Superior temporal gyrus (tissue), 1 donor: ENCODE results near the gene ELOVL1.

Experiments used
- DNase-seq: peaks from one replicate; pipeline ENCODE4 v3.0.0-alpha.2; 2016; ENCODE audit errors: extremely low spot score

Gene ELOVL1

GRCh38 chr1:43358121-43358745 lies 9.6 kb downstream of the ELOVL1 start:
- DNase-seq = peak; percentile 60

GRCh38 chr1:43357251-43357650 lies 10.6 kb downstream of the ELOVL1 start:
- DNase-seq = no peak

- no peak for DNase-seq
Measured at GRCh38 chr1:43354936-43355335, 12.9 kb downstream of the ELOVL1 start.

- DNase-seq = no peak
Measured at GRCh38 chr1:43354471-43354870, 13.3 kb downstream of the ELOVL1 start.

GRCh38 chr1:43352881-43353280 lies 14.9 kb downstream of the ELOVL1 start:
- no peak for DNase-seq

GRCh38 chr1:43352351-43352705 lies 15.5 kb downstream of the ELOVL1 start:
- DNase-seq = no peak

GRCh38 chr1:43351421-43352350 lies 16.1 kb downstream of the ELOVL1 start:
- DNase-seq = no peak

GRCh38 chr1:43350976-43351375 lies 16.8 kb downstream of the ELOVL1 start:
- DNase-seq = no peak

- DNase-seq = peak; percentile 47
Measured at GRCh38 chr1:43349594-43350306, 18.1 kb downstream of the ELOVL1 start.

GRCh38 chr1:43348809-43349593 lies 18.8 kb downstream of the ELOVL1 start:
- peak; percentile 35 for DNase-seq

GRCh38 chr1:43348343-43348808 lies 19.4 kb downstream of the ELOVL1 start:
- DNase-seq = peak; percentile 26

- no peak for DNase-seq
Measured at GRCh38 chr1:43346636-43347035, 21.2 kb downstream of the ELOVL1 start.

- no peak for DNase-seq
Measured at GRCh38 chr1:43345120-43345519, 22.7 kb downstream of the ELOVL1 start.

- DNase-seq = no peak
Measured at GRCh38 chr1:43344267-43344850, 23.5 kb downstream of the ELOVL1 start.

GRCh38 chr1:43340559-43340958 lies 27.3 kb downstream of the ELOVL1 start:
- no peak for DNase-seq

GRCh38 chr1:43339584-43340232 lies 28.1 kb downstream of the ELOVL1 start:
- DNase-seq = no peak

GRCh38 chr1:43338001-43338400 lies 29.8 kb downstream of the ELOVL1 start:
- DNase-seq = no peak

- DNase-seq = no peak
Measured at GRCh38 chr1:43337588-43337987, 30.2 kb downstream of the ELOVL1 start, which contains the start of gene MPL. Gene MPL (plus strand): TSS chr1:43337818. CDS start chr1:43337849, 31 bp downstream.

GRCh38 chr1:43334453-43335205 lies 33.2 kb downstream of the ELOVL1 start:
- DNase-seq = no peak

GRCh38 chr1:43331688-43332087 lies 36.1 kb downstream of the ELOVL1 start:
- DNase-seq = no peak
